Measurements from ENCODE around the gene CD8A. TPM values are rescaled to one million over a fixed set of nuclear protein-coding genes. Genes with fewer than 3 reads are reported as not detected.

The CD8A gene
- not detected in 2 replicates for total RNA-seq

GRCh38 chr2:86790676-86791572 lies at the start of gene CD8A:
CD8A (minus strand) TSS chr2:86790913; CDS start chr2:86790825, 88 bp downstream.

Other genes with a start within 250 kb of the CD8A start
- gene CHMP3, start 227.5 kb downstream of the CD8A start, total RNA-seq: 57.7 and 61.3 TPM in 2 replicates
- 13.1 and 13.9 TPM in 2 replicates for gene RNF103, start 167.0 kb downstream of the CD8A start, total RNA-seq
- gene RMND5A, start 70.6 kb downstream of the CD8A start, total RNA-seq: 23.9 and 34.0 TPM in 2 replicates
- not detected in 2 replicates for gene CD8B, start 71.0 kb upstream of the CD8A start, total RNA-seq
- gene RGPD1, start 151.2 kb upstream of the CD8A start, total RNA-seq: 0.10 and 0.20 TPM in 2 replicates
- 0.07 and 0.20 TPM in 2 replicates for gene PLGLB1, start 230.9 kb upstream of the CD8A start, total RNA-seq

Measured in mammary microvascular endothelial cell (primary cell).